Keratinocyte (primary cell): ENCODE results near the gene SUPT5H. TPM values are rescaled to one million over a fixed set of nuclear protein-coding genes. Genes with fewer than 3 reads are reported as not detected.

Source experiments
- DNase-seq: peaks from one replicate; pipeline ENCODE4 v3.0.0-alpha.2; 2011; ENCODE audit warnings: low read depth, missing footprints, low spot score
- FAIRE-seq: peaks from 2 replicates; lab custom pipeline; 2011; peaks lifted over from hg19 to GRCh38; lab: Jason Lieb, UNC
- H2AFZ ChIP-seq: 2 replicates; pipeline ENCODE4 v1.6.0; 2012; ENCODE audit warnings: low read length, control low read depth, inconsistent platforms; ENCODE audit not compliant: control insufficient read depth
- H3K27ac ChIP-seq: 2 replicates; pipeline ENCODE4 v1.5.1; 2011; ENCODE audit warnings: low read length; ENCODE audit not compliant: control insufficient read depth, insufficient read depth
- H3K27me3 ChIP-seq: 3 replicates; pipeline ENCODE4 v1.6.0; 2011; ENCODE audit warnings: low read length; ENCODE audit not compliant: control insufficient read depth, insufficient read depth; ENCODE audit errors: extremely low read depth
- H3K36me3 ChIP-seq, 2 experiments: 2 replicates in 1 of 2; 3 replicates in 1 of 2; pipeline ENCODE4 v1.5.1; 2011; ENCODE audit warnings: low read length in 2 of 2, mild to moderate bottlenecking in 1 of 2; ENCODE audit not compliant: control insufficient read depth in 2 of 2, insufficient read depth in 2 of 2; ENCODE audit errors: extremely low read depth in 1 of 2
- H3K4me1 ChIP-seq: 3 replicates; pipeline ENCODE4 v1.5.1; 2011; ENCODE audit warnings: low read length; ENCODE audit not compliant: control insufficient read depth, insufficient read depth; ENCODE audit errors: extremely low read depth
- H3K4me2 ChIP-seq: 3 replicates; pipeline ENCODE4 v1.6.0; 2011; ENCODE audit warnings: low read depth, low read length; ENCODE audit not compliant: control insufficient read depth, insufficient read depth; ENCODE audit errors: extremely low read depth
- H3K4me3 ChIP-seq, 3 experiments: fragments of 200-600 bp in 1 of 3; sonication (generic) in 1 of 3; 2 replicates in 2 of 3; 3 replicates in 1 of 3; pipeline ENCODE4 v1.5.1; 2011 to 2016; ENCODE audit warnings: low read length in 3 of 3, mild to moderate bottlenecking in 3 of 3, control low read depth in 2 of 3, inconsistent platforms in 1 of 3, low read depth in 1 of 3, mixed read lengths in 1 of 3, mixed run types in 1 of 3, moderate library complexity in 1 of 3; ENCODE audit not compliant: control insufficient read depth in 2 of 3, insufficient read depth in 2 of 3; ENCODE audit errors: extremely low read depth in 1 of 3
- H3K79me2 ChIP-seq: 2 replicates; pipeline ENCODE4 v1.6.0; 2012; ENCODE audit warnings: low read length; ENCODE audit not compliant: control insufficient read depth, insufficient read depth
- H3K9ac ChIP-seq: 3 replicates; pipeline ENCODE4 v1.6.0; 2011; ENCODE audit warnings: low read length; ENCODE audit not compliant: control insufficient read depth, insufficient read depth; ENCODE audit errors: extremely low read depth
- H3K9me1 ChIP-seq: 3 replicates; pipeline ENCODE4 v1.6.0; 2011; ENCODE audit warnings: low read length; ENCODE audit not compliant: control insufficient read depth, insufficient read depth; ENCODE audit errors: extremely low read depth
- H3K9me3 ChIP-seq: 2 replicates; pipeline ENCODE4 v1.5.1; 2012; ENCODE audit warnings: low read depth, low read length; ENCODE audit not compliant: control insufficient read depth
- H4K20me1 ChIP-seq: 3 replicates; pipeline ENCODE4 v1.6.0; 2011; ENCODE audit warnings: low read length; ENCODE audit not compliant: control insufficient read depth, insufficient read depth; ENCODE audit errors: extremely low read depth
- CTCF ChIP-seq, 3 experiments: IDR thresholded peaks in 1 of 3; conservative IDR thresholded peaks in 1 of 3; optimal IDR thresholded peaks in 1 of 3; 2 replicates in 2 of 3; 3 replicates in 1 of 3; pipeline versions ENCODE3 to v1.5.1; 2011; ENCODE audit warnings: low read length in 3 of 3, mild to moderate bottlenecking in 3 of 3, moderate library complexity in 2 of 3, control low read depth in 1 of 3, inconsistent platforms in 1 of 3; ENCODE audit not compliant: insufficient read depth in 2 of 3; ENCODE audit errors: extremely low read depth in 1 of 3
- EZH2 ChIP-seq: IDR thresholded peaks from one replicate; pipeline ENCODE4 v1.6.1; 2012; ENCODE audit warnings: inconsistent platforms, mild to moderate bottlenecking, low read length, moderate library complexity
- dilution Hi-C: fragments of 300-500 bp; cut with MboI; formaldehyde crosslinking; loops from one replicate; pipeline ENCODE4 v1.7.0; 2020; ENCODE audit warnings: low sequenced_read_pairs; ENCODE audit not compliant: extremely low pct_ligation_motif_present
- polyA plus RNA-seq, 5 experiments: library from polyadenylated mRNA; depleted of rRNA in 3 of 5; stranded (reverse) in 3 of 5; stranded (forward) in 1 of 5; unstranded in 1 of 5; fragments of >200 nt; gene quantifications; 1 replicate in 1 of 5; 2 replicates in 3 of 5; 3 replicates in 1 of 5; pipeline versions ENCODE4 v1.2.1 to v1.2.3, GENCODE V29; 2011 to 2012; ENCODE audit warnings: missing spikeins in 2 of 5, low read depth in 1 of 5, low replicate concordance in 1 of 5

Gene SUPT5H
- polyA plus RNA-seq, 1 donor (not counting 4 experiments of a cell fraction or from before 2014, with no cell fraction given), result 63.2 TPM

- no peaks in the 10 kb centered on the region for H3K27me3 ChIP-seq
- no peaks in the 10 kb centered on the region for H3K9me3 ChIP-seq
- H3K27ac ChIP-seq, result no peak overlapping the region
- H4K20me1 ChIP-seq, result no peaks in the 10 kb centered on the region
- H3K4me1 ChIP-seq, result peaks cover 5% of the 10 kb centered on the region
- peaks cover 7 to 14% of the 10 kb centered on the region in 2 experiments for H3K36me3 ChIP-seq
- H3K4me2 ChIP-seq, result no peak overlapping the region
- DNase-seq (no peak), FAIRE-seq (no peak)
- no peak overlapping the region for H3K4me3 ChIP-seq
- dilution Hi-C loops, result no loop called here
- H3K79me2 ChIP-seq, result peaks cover 1% of the 10 kb centered on the region
- no peak overlapping the region for H3K9ac ChIP-seq
- H3K9me1 ChIP-seq, result no peaks in the 10 kb centered on the region
- H2AFZ ChIP-seq, result no peak overlapping the region
- TF ChIP-seq CTCF (optimal IDR thresholded peaks at IDR 0.05 in 1 of 3, IDR thresholded peaks at IDR 0.05 in 1 of 3, conservative IDR thresholded peaks at IDR 0.05 in 1 of 3; ENCODE audit: extremely low read depth in 1 of 3, insufficient read depth in 2 of 3, low read length in 3 of 3) (no peak), EZH2 (no peak)
These were observed 27.8 kb upstream of the SUPT5H start for GRCh38 chr19:39417463-39418181.

- H2AFZ ChIP-seq, result no peak overlapping the region
- H3K9ac ChIP-seq, result no peak overlapping the region
- no peak overlapping the region for H3K27ac ChIP-seq
- H3K27me3 ChIP-seq, result no peaks in the 10 kb centered on the region
- H3K4me2 ChIP-seq, result no peak overlapping the region
- dilution Hi-C loops, result no loop called here
- DNase-seq, result no peak
- H3K4me1 ChIP-seq, result peaks cover 2% of the 10 kb centered on the region
- FAIRE-seq, result no peak
- no peak for TF ChIP-seq CTCF (optimal IDR thresholded peaks at IDR 0.05 in 1 of 3, IDR thresholded peaks at IDR 0.05 in 1 of 3, conservative IDR thresholded peaks at IDR 0.05 in 1 of 3; ENCODE audit: extremely low read depth in 1 of 3, insufficient read depth in 2 of 3, low read length in 3 of 3)
- TF ChIP-seq EZH2, result no peak
- no peaks in the 10 kb centered on the region for H3K9me1 ChIP-seq
- H3K79me2 ChIP-seq, result peaks cover under 1% of the 10 kb centered on the region
- H4K20me1 ChIP-seq, result no peaks in the 10 kb centered on the region
- H3K4me3 ChIP-seq, result no peak overlapping the region
- no peaks in the 10 kb centered on the region for H3K9me3 ChIP-seq
- peaks cover 7 to 14% of the 10 kb centered on the region in 2 experiments for H3K36me3 ChIP-seq
These were observed 26.4 kb upstream of the SUPT5H start for GRCh38 chr19:39419003-39419402.
